T-helper 1 cell treated with Interleukin-12 subunit alpha and Interleukin-12 subunit beta and Interleukin-4 antibody, amounts not matched to agents 30 ng/mL and 1 ng/mL, for 36 hours (primary cell): ENCODE data around the gene NHLRC2. TPM values are rescaled to one million over a fixed set of nuclear protein-coding genes. Genes with fewer than 3 reads are reported as not detected.

ENCODE experiments used
- intact Hi-C: fragments of 100-400 bp; cut with micrococcal nuclease; formaldehyde crosslinking; loops from one replicate; pipeline ENCODE4 v1.15.1; 2024
- total RNA-seq: library from RNA; stranded (reverse); gene quantifications from 2 replicates; pipeline ENCODE4 v1.2.3, GENCODE V29; 2022

Gene NHLRC2
- total RNA-seq, 1 donor from 2014 or later, result 24.9 TPM

- intact Hi-C loops, result no loop called here
These were observed 52.7 kb downstream of the NHLRC2 start for GRCh38 chr10:113907166-113907565.

- intact Hi-C loops, result no loop called here
These were observed 53.8 kb downstream of the NHLRC2 start for GRCh38 chr10:113908236-113908635.

- intact Hi-C loops, result no loop called here
These were observed 56.7 kb downstream of the NHLRC2 start for GRCh38 chr10:113911113-113911512.

DNA sequence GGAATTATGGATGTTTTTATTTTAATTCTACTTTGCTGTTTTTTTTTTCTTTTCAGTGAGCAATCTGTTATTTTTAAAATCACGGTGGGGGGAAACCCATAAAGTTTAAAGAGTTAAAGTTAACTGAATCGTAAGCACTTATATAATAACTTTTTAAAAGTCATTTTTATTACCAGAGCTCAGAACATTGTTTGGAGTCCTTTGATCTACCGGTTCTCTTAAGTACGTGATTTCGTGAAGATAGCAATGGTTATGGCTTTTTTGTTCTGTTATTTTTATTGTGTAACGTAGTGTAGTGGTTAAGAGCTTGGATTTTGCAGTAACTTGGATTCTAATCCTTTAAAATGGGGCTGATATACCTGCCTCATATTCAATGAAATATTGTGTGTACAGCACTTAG is 57.4 kb downstream of the NHLRC2 start:
- intact Hi-C loops, result no loop called here

- intact Hi-C loops, result no loop called here
These were observed 58.1 kb downstream of the NHLRC2 start for GRCh38 chr10:113912582-113912981.

- intact Hi-C loops, result no loop called here
These were observed 60.5 kb downstream of the NHLRC2 start for GRCh38 chr10:113914956-113915355.

GRCh38 chr10:113915540-113915939 is 61.1 kb downstream of the NHLRC2 start:
- intact Hi-C loops, result no loop called here

DNA sequence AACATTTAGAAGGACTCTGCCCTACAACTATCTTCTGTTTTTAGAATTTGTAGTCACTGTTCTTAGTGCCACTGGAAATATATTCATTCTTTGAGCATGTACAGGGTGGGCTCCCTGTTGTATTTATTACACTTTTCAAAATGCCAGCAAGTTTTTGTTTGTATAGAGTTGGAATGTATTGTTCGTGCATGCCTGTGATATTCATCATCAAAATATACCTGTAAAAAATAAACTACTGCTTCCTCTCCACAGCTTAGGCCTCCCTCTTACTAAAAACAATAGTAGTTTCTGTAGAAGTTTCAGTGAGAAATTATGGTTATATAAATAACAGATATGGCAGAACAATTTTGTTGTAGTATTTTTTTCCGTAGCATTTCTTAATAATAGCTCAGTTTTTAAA is 61.6 kb downstream of the NHLRC2 start:
- intact Hi-C loops, result no loop called here

GRCh38 chr10:113917636-113918035 is 63.2 kb downstream of the NHLRC2 start:
- intact Hi-C loops, result no loop called here

DNA sequence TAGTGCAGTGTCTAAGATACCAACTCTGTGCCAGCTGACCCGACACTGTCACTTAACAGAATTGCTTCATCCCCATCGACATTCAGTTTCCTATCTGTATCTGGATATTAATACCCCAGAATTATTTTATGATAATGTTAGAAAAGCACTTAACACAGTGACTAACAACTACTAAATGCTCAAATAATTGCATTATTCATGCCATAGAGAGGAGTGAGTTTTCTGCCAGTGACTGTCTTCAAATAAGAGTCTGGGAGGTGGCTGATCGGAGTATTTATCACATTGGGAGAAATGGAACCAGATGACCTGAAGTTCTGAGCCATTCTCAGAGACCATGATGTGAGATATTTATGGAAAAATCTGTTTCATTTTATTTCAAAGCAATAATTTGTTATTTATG is 65.7 kb downstream of the NHLRC2 start:
- intact Hi-C loops, result no loop called here

- intact Hi-C loops, result no loop called here
These were observed 66.4 kb downstream of the NHLRC2 start for GRCh38 chr10:113920875-113921274.

GRCh38 chr10:113921561-113922370 is 67.3 kb downstream of the NHLRC2 start:
- intact Hi-C loops, result no loop called here

GRCh38 chr10:113922787-113923570 is 68.5 kb downstream of the NHLRC2 start:
- intact Hi-C loops, result no loop called here

GRCh38 chr10:113924186-113924585 is 69.7 kb downstream of the NHLRC2 start:
- intact Hi-C loops, result no loop called here

- intact Hi-C loops, result no loop called here
These were observed 70.2 kb downstream of the NHLRC2 start for GRCh38 chr10:113924664-113925063.

GRCh38 chr10:113927440-113927839 is 73.0 kb downstream of the NHLRC2 start:
- intact Hi-C loops, result no loop called here

DNA sequence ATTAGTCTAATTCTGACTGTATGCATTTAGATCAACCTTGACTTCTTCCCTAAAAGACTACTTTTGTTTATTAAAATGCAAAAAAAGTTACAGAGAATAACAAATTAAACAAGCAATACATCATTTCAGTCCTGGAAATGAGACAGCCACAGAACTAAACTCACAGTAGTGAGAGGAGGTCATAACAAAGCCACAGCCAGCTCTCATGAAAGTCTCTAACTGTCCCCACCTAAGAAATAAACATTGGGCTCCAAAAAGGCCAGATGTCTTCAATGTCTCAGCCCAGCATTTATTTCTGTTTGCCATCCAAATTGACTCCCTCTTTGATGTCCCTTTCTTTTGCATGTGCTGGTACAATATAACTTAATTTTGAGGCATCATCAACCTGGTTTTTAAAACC is 74.4 kb downstream of the NHLRC2 start:
- intact Hi-C loops, result no loop called here

DNA sequence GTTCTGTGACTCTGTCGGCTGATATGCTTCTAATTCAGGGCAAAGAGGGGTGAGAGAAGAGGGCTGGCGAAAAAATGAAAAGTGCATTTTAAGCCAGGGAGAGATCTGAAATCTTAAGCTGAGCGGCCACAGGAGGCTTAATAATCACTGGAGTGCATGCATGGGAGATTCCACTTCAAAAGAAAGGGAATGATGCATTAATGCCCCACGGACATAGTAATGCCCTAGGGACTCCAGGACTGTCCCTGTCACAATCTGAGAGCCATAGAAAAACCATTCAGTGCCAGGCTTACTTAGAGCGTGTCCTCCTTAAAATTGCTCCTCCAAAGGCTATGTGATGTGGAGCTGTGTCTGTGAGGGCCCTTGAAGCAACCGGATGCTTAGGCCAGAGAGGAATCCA is 75.1 kb downstream of the NHLRC2 start:
- intact Hi-C loops, result no loop called here

DNA sequence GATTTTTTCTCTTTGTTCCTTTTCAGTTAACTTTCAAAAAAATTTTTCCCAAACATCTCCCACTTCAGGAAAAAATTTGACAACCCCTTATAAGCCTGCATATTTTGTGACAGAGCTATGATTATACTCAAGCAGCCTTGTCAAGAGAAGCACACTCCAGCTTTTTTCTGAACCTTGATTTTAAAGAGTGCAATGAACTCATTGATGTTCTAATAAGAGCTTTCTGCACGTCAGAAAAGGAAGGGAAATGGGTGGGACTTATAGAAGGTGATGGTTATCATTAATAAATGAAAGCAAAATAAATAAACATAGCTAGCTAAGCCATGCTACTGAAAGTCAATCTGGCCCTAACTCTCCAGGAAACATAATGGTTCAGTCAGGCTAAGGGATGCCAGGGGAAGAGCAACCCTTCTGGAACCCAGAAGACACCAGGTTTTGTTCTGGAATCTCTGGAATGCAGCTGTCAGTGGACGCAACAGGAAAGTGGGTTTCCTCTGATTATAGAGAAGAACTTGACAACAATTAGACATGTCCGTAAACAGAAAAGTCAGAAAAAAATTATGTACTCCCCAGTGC is 76.1 kb downstream of the NHLRC2 start:
- intact Hi-C loops, result no loop called here

- intact Hi-C loops, result no loop called here
These were observed 78.4 kb downstream of the NHLRC2 start for GRCh38 chr10:113932854-113933253.

DNA sequence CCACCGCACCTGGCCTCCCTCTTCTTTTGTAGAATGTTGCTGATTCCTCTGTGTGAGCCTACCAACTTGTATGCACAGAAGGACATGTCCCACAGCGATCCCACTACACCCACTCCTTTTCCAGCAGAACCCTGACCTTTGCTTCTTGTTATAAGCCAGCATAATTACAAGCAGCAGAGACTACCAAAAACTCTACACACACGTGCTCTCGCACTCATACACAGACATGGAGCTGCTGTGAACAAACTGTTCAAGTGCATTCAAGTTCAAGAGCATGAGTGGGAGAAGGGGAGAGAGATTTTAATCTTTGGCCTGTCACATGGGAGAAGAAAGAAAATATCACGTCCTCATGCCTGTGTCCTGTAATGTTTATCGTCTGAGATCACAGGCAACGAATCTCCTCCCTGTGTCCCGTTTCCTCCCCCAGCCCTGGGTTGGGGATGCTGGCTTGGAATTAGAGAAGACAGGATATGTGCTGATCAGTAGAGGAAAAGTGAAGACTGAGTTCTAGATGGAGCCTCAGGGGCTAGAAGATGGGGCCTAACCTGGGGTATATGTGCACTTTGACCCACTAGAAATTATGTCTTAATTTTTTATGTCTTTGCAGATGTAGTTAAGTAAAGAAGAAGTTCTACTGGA is 79.6 kb downstream of the NHLRC2 start:
- intact Hi-C loops, result no loop called here

GRCh38 chr10:113937258-113937657 is 82.8 kb downstream of the NHLRC2 start:
- intact Hi-C loops, result no loop called here
